Vagina (tissue), 2 donors: Measurements from ENCODE around the gene EPAS1.

Experiments
- CTCF ChIP-seq, 3 experiments: fragments of 450-650 bp in 2 of 3; fragments of 200-600 bp in 1 of 3; sonication (generic) in 1 of 3; IDR thresholded peaks; one replicate each; pipeline ENCODE4 v1.5.1; 2017 to 2019; ENCODE audit warnings: antibody characterized with exemption in 3 of 3, mild to moderate bottlenecking in 2 of 3, moderate library complexity in 2 of 3
- POLR2AphosphoS5 ChIP-seq, 2 donors: sonication (generic); formaldehyde crosslinking; IDR thresholded peaks; one replicate each; pipeline ENCODE4 v1.9.0; 2017; ENCODE audit warnings: antibody characterized with exemption in 2 of 2, mild to moderate bottlenecking in 2 of 2, low read depth in 1 of 2; ENCODE audit not compliant: insufficient read depth in 1 of 2

- TF ChIP-seq CTCF (IDR thresholded peaks at IDR 0.05) (no peak), POLR2AphosphoS5 (IDR thresholded peaks at IDR 0.05; ENCODE audit: insufficient read depth in 1 of 2, low read depth in 1 of 2) (peak; percentile 89 to 90)
These were observed 18.1 kb downstream of the EPAS1 start for GRCh38 chr2:46315103-46315890.
